Measurements from ENCODE around the gene KRT32.
"Not testable (repeated sequence)": the region's sequence is repeated elsewhere in the genome, so short reads cannot be mapped to it uniquely, and the experiment has no call there.

KRT32 gene

DNA sequence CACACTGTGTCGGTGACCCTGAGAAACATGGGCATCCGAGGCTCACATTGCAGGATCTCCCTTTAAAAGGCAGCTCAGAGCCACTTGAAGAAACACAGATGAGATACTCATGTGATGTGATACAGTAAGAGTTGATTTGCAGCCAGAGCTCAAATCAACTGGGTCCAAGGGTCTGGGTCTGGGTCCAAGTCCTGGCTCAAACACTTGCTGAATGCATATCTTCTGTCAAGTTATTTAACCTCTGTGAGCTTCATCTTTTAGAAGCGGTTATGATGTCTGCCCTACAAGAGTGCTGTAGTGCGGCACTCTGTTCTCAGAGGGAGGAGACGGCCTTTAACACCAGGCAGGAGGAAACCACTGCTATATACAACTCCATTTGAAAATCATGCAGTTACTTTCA is 32.8 kb downstream of the KRT32 start:
- no peak for ATAC-seq
- TF ChIP-seq ZFP30 (CRISPR knock-in tag; IDR thresholded peaks at IDR 0.05) (no peak), ZC3H10 (CRISPR knock-in tag; IDR thresholded peaks at IDR 0.05) (no peak), BACH2 (CRISPR knock-in tag; IDR thresholded peaks at IDR 0.05; ENCODE audit: borderline replicate concordance) (no peak), ZNF565 (CRISPR knock-in tag; conservative IDR thresholded peaks at IDR 0.05; ENCODE audit: low read depth) (no peak), ISL1 (CRISPR knock-in tag; IDR thresholded peaks at IDR 0.05) (no peak), RARB (CRISPR knock-in tag; IDR thresholded peaks at IDR 0.05) (no peak), GLIS3 (CRISPR knock-in tag; IDR thresholded peaks at IDR 0.05) (no peak), TCF4 (CRISPR knock-in tag; IDR thresholded peaks at IDR 0.05; ENCODE audit: borderline replicate concordance) (no peak), ZFP3 (CRISPR knock-in tag; IDR thresholded peaks at IDR 0.05) (no peak), OSR1 (CRISPR knock-in tag; IDR thresholded peaks at IDR 0.05) (no peak), CSDC2 (CRISPR knock-in tag; IDR thresholded peaks at IDR 0.05) (no peak)
- TF ChIP-seq, protein P1, sequence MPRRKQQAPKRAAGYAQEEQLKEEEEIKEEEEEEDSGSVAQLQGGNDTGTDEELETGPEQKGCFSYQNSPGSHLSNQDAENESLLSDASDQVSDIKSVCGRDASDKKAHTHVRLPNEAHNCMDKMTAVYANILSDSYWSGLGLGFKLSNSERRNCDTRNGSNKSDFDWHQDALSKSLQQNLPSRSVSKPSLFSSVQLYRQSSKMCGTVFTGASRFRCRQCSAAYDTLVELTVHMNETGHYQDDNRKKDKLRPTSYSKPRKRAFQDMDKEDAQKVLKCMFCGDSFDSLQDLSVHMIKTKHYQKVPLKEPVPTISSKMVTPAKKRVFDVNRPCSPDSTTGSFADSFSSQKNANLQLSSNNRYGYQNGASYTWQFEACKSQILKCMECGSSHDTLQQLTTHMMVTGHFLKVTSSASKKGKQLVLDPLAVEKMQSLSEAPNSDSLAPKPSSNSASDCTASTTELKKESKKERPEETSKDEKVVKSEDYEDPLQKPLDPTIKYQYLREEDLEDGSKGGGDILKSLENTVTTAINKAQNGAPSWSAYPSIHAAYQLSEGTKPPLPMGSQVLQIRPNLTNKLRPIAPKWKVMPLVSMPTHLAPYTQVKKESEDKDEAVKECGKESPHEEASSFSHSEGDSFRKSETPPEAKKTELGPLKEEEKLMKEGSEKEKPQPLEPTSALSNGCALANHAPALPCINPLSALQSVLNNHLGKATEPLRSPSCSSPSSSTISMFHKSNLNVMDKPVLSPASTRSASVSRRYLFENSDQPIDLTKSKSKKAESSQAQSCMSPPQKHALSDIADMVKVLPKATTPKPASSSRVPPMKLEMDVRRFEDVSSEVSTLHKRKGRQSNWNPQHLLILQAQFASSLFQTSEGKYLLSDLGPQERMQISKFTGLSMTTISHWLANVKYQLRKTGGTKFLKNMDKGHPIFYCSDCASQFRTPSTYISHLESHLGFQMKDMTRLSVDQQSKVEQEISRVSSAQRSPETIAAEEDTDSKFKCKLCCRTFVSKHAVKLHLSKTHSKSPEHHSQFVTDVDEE (CRISPR knock-in tag; IDR thresholded peaks at IDR 0.05) = no peak

DNA sequence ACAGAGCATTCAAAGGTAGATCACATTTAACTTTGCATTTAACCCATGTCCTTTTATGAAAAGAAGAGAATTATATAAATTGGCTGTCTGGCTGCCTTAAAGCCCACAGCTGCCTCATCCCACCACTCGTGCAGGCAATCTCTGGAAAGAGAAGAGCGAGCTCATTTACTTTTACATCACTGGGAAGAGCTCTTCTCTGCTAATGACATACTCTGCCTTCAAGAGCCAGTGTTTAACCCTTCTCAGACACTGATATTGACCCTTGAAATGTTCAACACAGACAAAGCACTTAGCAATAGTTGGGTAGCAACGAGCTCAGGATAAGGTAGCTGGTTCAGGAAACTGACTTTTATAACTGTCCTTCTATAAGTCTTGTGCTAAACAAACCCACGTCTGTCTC is 33.2 kb downstream of the KRT32 start:
- no peak for ATAC-seq

DNA sequence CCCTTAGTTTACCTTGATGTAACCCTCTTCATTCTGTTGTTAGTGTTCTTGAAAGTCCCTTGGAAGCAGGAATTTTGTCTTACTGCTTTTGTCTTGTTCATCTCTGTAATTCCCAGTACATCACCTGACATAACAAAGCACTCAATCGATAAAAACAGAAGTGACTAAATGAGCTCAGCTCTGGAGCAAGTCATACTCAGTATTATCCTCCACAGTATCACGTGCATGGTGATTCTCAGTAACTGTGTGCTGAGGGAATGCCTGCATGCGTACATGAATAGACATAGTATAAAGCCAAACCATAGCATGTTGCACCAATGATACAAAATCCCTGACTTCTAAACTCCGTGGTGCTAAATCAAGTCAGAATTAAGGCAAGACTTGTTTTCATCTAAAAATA is 33.6 kb downstream of the KRT32 start:
- ATAC-seq = no peak
- TF ChIP-seq RARB (CRISPR knock-in tag; IDR thresholded peaks at IDR 0.05) (no peak), ESRRG (CRISPR knock-in tag; IDR thresholded peaks at IDR 0.05) (no peak), CSDC2 (CRISPR knock-in tag; IDR thresholded peaks at IDR 0.05) (no peak), TOX (CRISPR knock-in tag; IDR thresholded peaks at IDR 0.05; ENCODE audit: borderline replicate concordance) (no peak), SNAI2 (CRISPR knock-in tag; IDR thresholded peaks at IDR 0.05) (no peak)
- TF ChIP-seq, protein P2, sequence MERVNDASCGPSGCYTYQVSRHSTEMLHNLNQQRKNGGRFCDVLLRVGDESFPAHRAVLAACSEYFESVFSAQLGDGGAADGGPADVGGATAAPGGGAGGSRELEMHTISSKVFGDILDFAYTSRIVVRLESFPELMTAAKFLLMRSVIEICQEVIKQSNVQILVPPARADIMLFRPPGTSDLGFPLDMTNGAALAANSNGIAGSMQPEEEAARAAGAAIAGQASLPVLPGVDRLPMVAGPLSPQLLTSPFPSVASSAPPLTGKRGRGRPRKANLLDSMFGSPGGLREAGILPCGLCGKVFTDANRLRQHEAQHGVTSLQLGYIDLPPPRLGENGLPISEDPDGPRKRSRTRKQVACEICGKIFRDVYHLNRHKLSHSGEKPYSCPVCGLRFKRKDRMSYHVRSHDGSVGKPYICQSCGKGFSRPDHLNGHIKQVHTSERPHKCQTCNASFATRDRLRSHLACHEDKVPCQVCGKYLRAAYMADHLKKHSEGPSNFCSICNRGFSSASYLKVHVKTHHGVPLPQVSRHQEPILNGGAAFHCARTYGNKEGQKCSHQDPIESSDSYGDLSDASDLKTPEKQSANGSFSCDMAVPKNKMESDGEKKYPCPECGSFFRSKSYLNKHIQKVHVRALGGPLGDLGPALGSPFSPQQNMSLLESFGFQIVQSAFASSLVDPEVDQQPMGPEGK (CRISPR knock-in tag; IDR thresholded peaks at IDR 0.05; ENCODE audit: borderline replicate concordance) = no peak
- TF ChIP-seq, protein P3, sequence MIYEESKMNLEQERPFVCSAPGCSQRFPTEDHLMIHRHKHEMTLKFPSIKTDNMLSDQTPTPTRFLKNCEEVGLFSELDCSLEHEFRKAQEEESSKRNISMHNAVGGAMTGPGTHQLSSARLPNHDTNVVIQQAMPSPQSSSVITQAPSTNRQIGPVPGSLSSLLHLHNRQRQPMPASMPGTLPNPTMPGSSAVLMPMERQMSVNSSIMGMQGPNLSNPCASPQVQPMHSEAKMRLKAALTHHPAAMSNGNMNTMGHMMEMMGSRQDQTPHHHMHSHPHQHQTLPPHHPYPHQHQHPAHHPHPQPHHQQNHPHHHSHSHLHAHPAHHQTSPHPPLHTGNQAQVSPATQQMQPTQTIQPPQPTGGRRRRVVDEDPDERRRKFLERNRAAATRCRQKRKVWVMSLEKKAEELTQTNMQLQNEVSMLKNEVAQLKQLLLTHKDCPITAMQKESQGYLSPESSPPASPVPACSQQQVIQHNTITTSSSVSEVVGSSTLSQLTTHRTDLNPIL (CRISPR knock-in tag; IDR thresholded peaks at IDR 0.05; ENCODE audit: low read depth) = no peak

More for the DNA sequence above, 33.2 kb downstream of the KRT32 start:
- TF ChIP-seq ESRRG (CRISPR knock-in tag; IDR thresholded peaks at IDR 0.05) = no peak
- TF ChIP-seq PPARA (CRISPR knock-in tag; IDR thresholded peaks at IDR 0.05; ENCODE audit: borderline replicate concordance) = no peak
- no peak for TF ChIP-seq SNAI2 (CRISPR knock-in tag; IDR thresholded peaks at IDR 0.05)
- no peak for TF ChIP-seq ZNF8 (CRISPR knock-in tag; IDR thresholded peaks at IDR 0.05)
- TF ChIP-seq, protein P1 (CRISPR knock-in tag; IDR thresholded peaks at IDR 0.05) = no peak

DNA sequence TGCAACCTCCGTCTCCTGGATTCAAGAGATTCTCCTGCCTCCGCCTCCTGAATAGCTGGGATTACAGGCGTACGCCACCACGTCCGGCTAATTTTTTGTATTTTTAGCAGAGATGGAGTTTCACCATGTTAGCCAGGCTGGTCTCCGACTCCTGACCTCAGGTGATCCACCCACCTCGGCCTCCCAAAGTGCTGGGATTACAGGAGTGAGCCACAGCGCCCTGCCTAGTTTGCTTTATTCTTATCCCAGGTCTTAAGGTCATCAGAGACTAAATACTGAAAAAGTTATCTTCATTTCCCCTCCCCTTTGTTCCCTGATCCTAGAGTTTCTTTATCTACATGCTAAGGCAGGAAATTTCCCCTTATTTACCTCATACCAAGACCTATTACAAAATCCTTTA is 36.8 kb downstream of the KRT32 start:
- ATAC-seq = not testable (repeated sequence)

DNA sequence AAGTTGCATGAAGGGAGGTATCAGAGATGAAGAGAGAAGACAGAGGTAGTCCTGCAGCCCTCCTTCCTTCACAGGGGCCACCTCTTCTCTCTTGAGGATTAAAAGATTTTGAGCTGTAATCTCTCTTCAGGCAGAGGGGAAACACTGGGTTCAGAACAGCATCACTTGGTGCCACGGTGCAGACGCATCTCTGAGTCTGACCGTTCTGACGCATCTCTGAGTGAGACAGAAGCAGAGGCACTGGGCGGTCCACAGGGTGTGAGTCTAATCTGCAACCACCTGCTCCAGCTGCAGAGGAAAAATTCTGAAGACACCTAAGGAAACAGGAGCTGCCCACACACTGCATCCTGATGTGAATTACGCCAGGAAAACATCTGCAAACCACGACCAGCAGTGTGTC is 37.5 kb downstream of the KRT32 start:
- no peak for ATAC-seq
- TF ChIP-seq, protein P1 (CRISPR knock-in tag; IDR thresholded peaks at IDR 0.05) = no peak
- TF ChIP-seq RARB (CRISPR knock-in tag; IDR thresholded peaks at IDR 0.05) (no peak), TOX (CRISPR knock-in tag; IDR thresholded peaks at IDR 0.05; ENCODE audit: borderline replicate concordance) (no peak), OSR1 (CRISPR knock-in tag; IDR thresholded peaks at IDR 0.05) (no peak), ESRRG (CRISPR knock-in tag; IDR thresholded peaks at IDR 0.05) (no peak), CSDC2 (CRISPR knock-in tag; IDR thresholded peaks at IDR 0.05) (no peak), ZFP30 (CRISPR knock-in tag; IDR thresholded peaks at IDR 0.05) (no peak)
- TF ChIP-seq, protein P4, sequence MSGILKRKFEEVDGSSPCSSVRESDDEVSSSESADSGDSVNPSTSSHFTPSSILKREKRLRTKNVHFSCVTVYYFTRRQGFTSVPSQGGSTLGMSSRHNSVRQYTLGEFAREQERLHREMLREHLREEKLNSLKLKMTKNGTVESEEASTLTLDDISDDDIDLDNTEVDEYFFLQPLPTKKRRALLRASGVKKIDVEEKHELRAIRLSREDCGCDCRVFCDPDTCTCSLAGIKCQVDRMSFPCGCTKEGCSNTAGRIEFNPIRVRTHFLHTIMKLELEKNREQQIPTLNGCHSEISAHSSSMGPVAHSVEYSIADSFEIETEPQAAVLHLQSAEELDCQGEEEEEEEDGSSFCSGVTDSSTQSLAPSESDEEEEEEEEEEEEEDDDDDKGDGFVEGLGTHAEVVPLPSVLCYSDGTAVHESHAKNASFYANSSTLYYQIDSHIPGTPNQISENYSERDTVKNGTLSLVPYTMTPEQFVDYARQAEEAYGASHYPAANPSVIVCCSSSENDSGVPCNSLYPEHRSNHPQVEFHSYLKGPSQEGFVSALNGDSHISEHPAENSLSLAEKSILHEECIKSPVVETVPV (CRISPR knock-in tag; IDR thresholded peaks at IDR 0.05) = no peak

Measured in SK-N-SH treated with all-trans-retinoic acid at 6 μM for 48 hours (cell line).